Activated T-cell treated with anti-CD3 and anti-CD28 coated beads for 24 hours (primary cell): ENCODE measurements around the gene CNTNAP5.

Source experiments
- DNase-seq: peaks from one replicate; pipeline ENCODE4 v3.0.0-alpha.2; 2020; ENCODE audit warnings: low read depth

The CNTNAP5 gene

GRCh38 chr2:124625561-124625960 is 600.5 kb downstream of the CNTNAP5 start:
- DNase-seq: no peak

GRCh38 chr2:124626993-124627392 is 601.9 kb downstream of the CNTNAP5 start:
- DNase-seq: no peak

- DNase-seq: no peak
Measured at GRCh38 chr2:124633812-124634211, 608.7 kb downstream of the CNTNAP5 start.

GRCh38 chr2:124639524-124639923 is 614.4 kb downstream of the CNTNAP5 start:
- DNase-seq: no peak

- no peak for DNase-seq
Measured at GRCh38 chr2:124640221-124640750, 615.2 kb downstream of the CNTNAP5 start.

GRCh38 chr2:124646166-124646815 is 621.2 kb downstream of the CNTNAP5 start:
- DNase-seq: no peak

- DNase-seq: no peak
Measured at GRCh38 chr2:124647245-124647644, 622.2 kb downstream of the CNTNAP5 start.

GRCh38 chr2:124647663-124648062 is 622.6 kb downstream of the CNTNAP5 start:
- no peak for DNase-seq

GRCh38 chr2:124649001-124649400 is 623.9 kb downstream of the CNTNAP5 start:
- DNase-seq: no peak

GRCh38 chr2:124652099-124652498 is 627.0 kb downstream of the CNTNAP5 start:
- DNase-seq: no peak

- DNase-seq: no peak
Measured at GRCh38 chr2:124658373-124658772, 633.3 kb downstream of the CNTNAP5 start.

GRCh38 chr2:124661558-124661957 is 636.5 kb downstream of the CNTNAP5 start:
- DNase-seq: no peak

- no peak for DNase-seq
Measured at GRCh38 chr2:124662946-124663644, 638.0 kb downstream of the CNTNAP5 start.

- no peak for DNase-seq
Measured at GRCh38 chr2:124663645-124663997, 638.5 kb downstream of the CNTNAP5 start.

GRCh38 chr2:124664363-124664762 is 639.3 kb downstream of the CNTNAP5 start:
- DNase-seq: no peak

- no peak for DNase-seq
Measured at GRCh38 chr2:124666976-124667375, 641.9 kb downstream of the CNTNAP5 start.

- DNase-seq: no peak
Measured at GRCh38 chr2:124668161-124668560, 643.1 kb downstream of the CNTNAP5 start.

- DNase-seq: no peak
Measured at GRCh38 chr2:124670187-124670586, 645.1 kb downstream of the CNTNAP5 start.

GRCh38 chr2:124678043-124678442 is 653.0 kb downstream of the CNTNAP5 start:
- no peak for DNase-seq

- no peak for DNase-seq
Measured at GRCh38 chr2:124683536-124684428, 658.7 kb downstream of the CNTNAP5 start.

- DNase-seq: no peak
Measured at GRCh38 chr2:124689348-124689747, 664.3 kb downstream of the CNTNAP5 start.

- no peak for DNase-seq
Measured at GRCh38 chr2:124692216-124692615, 667.1 kb downstream of the CNTNAP5 start.

GRCh38 chr2:124692707-124693106 is 667.6 kb downstream of the CNTNAP5 start:
- DNase-seq: no peak
